Panc1 (cell line): ENCODE measurements around the gene GAPDH. TPM values are rescaled to one million over a fixed set of nuclear protein-coding genes. Genes with fewer than 3 reads are reported as not detected.
A peak's percentile ranks its signal among the peaks of the same experiment; 100 is the strongest.

ENCODE experiments used
- ATAC-seq: fragments of 200-7000 bp; cut with Tn5 transposase; 2 replicates; pipeline ENCODE4 v1.9.1; 2020; ENCODE audit warnings: mild to moderate bottlenecking, moderate library complexity
- BruUV-seq: library from RNA; stranded (reverse); fragments of 400-500 nt; replicated peaks from 2 replicates; lab custom pipeline; 2021; lab: Mats Ljungman, UMichigan
- CTCF ChIA-PET: fragments of 300-600 bp; sonication (Branson Sonifier 250); formaldehyde crosslinking; loops from one replicate; lab custom pipeline; 2022; ENCODE audit warnings: antibody characterized with exemption; lab: Charles Lee
- POLR2A ChIA-PET: fragments of 300-600 bp; sonication (Branson Sonifier 250); formaldehyde crosslinking; loops from one replicate; lab custom pipeline; 2022; ENCODE audit warnings: antibody characterized with exemption; lab: Charles Lee
- DNase-seq: peaks from one replicate; pipeline ENCODE4 v3.0.0-alpha.2; 2010; ENCODE audit warnings: low read depth, low spot score
- H3K27ac ChIP-seq: 2 replicates; pipeline ENCODE4 v1.5.1; 2011; ENCODE audit warnings: mild to moderate bottlenecking, low read length, inconsistent platforms
- H3K27me3 ChIP-seq: fragments of 200-500 bp; sonication (Bioruptor generic); 2 replicates; pipeline ENCODE4 v1.6.0; 2014; ENCODE audit warnings: low read length, inconsistent platforms; ENCODE audit not compliant: control insufficient read depth, insufficient read depth
- H3K36me3 ChIP-seq: fragments of 200-500 bp; sonication (Bioruptor generic); 2 replicates; pipeline ENCODE4 v1.5.1; 2014; ENCODE audit warnings: inconsistent platforms, mild to moderate bottlenecking, low read length, moderate library complexity; ENCODE audit not compliant: control insufficient read depth, insufficient read depth
- H3K4me1 ChIP-seq: 2 replicates; pipeline ENCODE4 v1.5.1; 2011; ENCODE audit warnings: inconsistent platforms, mild to moderate bottlenecking, low read length, moderate library complexity; ENCODE audit not compliant: control insufficient read depth, insufficient read depth
- H3K4me3 ChIP-seq, 2 experiments: 2 replicates each; pipeline ENCODE4 v1.5.1; 2011 to 2012; ENCODE audit warnings: low read depth in 2 of 2, low read length in 2 of 2, mild to moderate bottlenecking in 2 of 2, inconsistent platforms in 1 of 2, moderate library complexity in 1 of 2
- H3K9me3 ChIP-seq: fragments of 200-500 bp; sonication (Bioruptor generic); 2 replicates; pipeline ENCODE4 v1.5.1; 2014; ENCODE audit warnings: low read depth, mild to moderate bottlenecking, inconsistent platforms, low read length, moderate library complexity; ENCODE audit not compliant: control insufficient read depth, insufficient read depth
- CTCF ChIP-seq: fragments of 450-650 bp; IDR thresholded peaks from 2 replicates; pipeline ENCODE4 v1.5.1; 2017; ENCODE audit warnings: mild to moderate bottlenecking
- POLR2AphosphoS5 ChIP-seq: IDR thresholded peaks from 2 replicates; pipeline ENCODE4 v1.6.1; 2012; ENCODE audit warnings: mild to moderate bottlenecking, low read depth, low read length, moderate library complexity
- REST ChIP-seq, 2 experiments: IDR thresholded peaks; 2 replicates each; pipeline ENCODE4 v1.6.1; 2011 to 2012; ENCODE audit warnings: low read depth in 2 of 2, control low read depth in 1 of 2, low read length in 1 of 2, mild to moderate bottlenecking in 1 of 2, moderate library complexity in 1 of 2; ENCODE audit not compliant: insufficient read depth in 1 of 2
- SIN3A ChIP-seq: IDR thresholded peaks from 2 replicates; pipeline ENCODE4 v1.6.1; 2012; ENCODE audit warnings: low read depth, mild to moderate bottlenecking, low read length, moderate library complexity, borderline replicate concordance; ENCODE audit not compliant: insufficient read depth
- TCF7L2 ChIP-seq: IDR thresholded peaks from 2 replicates; pipeline ENCODE4 v1.6.1; 2011; ENCODE audit warnings: mild to moderate bottlenecking, low read depth, low read length, inconsistent platforms
- in situ Hi-C: cut with HindIII; loops from 2 replicates; pipeline ENCODE4 v1.10.0; 2016; ENCODE audit warnings: low sequenced_read_pairs, low pct_unique_long_range_greater_than_20kb
- intact Hi-C: fragments of 100-400 bp; cut with micrococcal nuclease; formaldehyde crosslinking; loops from one replicate; pipeline ENCODE4 v1.10.0; 2022; ENCODE audit not compliant: unreplicated experiment
- total RNA-seq: library from RNA; stranded (reverse); gene quantifications from one replicate; pipeline ENCODE4 v1.2.1, GENCODE V29; 2021; ENCODE audit not compliant: unreplicated experiment

Gene GAPDH
- total RNA-seq, 1 experiment from 2014 or later: 2,912 TPM

- POLR2A ChIA-PET: interaction anchor here (0.6 to 0.9 kb wide), 2 partner anchors 23 to 154 kb away, joined by 3 read pairs; no protein-coding TSS in a partner anchor
- CTCF ChIA-PET: no interaction called here
- peak overlapping the region; percentile 77 to 86 for H3K4me3 ChIP-seq
- intact Hi-C loops: no loop called here
- no peak for ATAC-seq
- TF ChIP-seq POLR2AphosphoS5 (no peak; the same call in 1 of the 2 replicates), SIN3A (0 out of 2 replicates have a peak, but pooled peaks have one; percentile 19), REST (IDR thresholded peaks at IDR 0.05; ENCODE audit: insufficient read depth in 1 of 2, low read depth in 2 of 2, low read length in 1 of 2) (no peak)
- peak overlapping the region; percentile 89 for H3K27ac ChIP-seq
- BruUV-seq: no TSS peak
- H3K4me1 ChIP-seq: peaks cover 52% of the 10 kb centered on the region
- in situ Hi-C loops: no loop called here
- H3K36me3 ChIP-seq: peaks cover 11% of the 10 kb centered on the region
- H3K27me3 ChIP-seq: no peaks in the 10 kb centered on the region
- DNase-seq: no peak
- H3K9me3 ChIP-seq: no peaks in the 10 kb centered on the region
Measured at GRCh38 chr12:6534945-6535696, 804 bp downstream of the GAPDH start.

GRCh38 chr12:6535697-6535946 is 1.3 kb downstream of the GAPDH start:
- intact Hi-C loops: no loop called here
- ChIA-PET POLR2A (interaction anchor here (0.6 to 1.1 kb wide), 3 partner anchors 22 to 89 kb away, joined by 3 read pairs; no protein-coding TSS in a partner anchor), CTCF (no interaction called here)
- Histone ChIP-seq H3K36me3 (peaks cover 11% of the 10 kb centered on the region), H3K27me3 (no peaks in the 10 kb centered on the region), H3K4me1 (peaks cover 55% of the 10 kb centered on the region), H3K27ac (peak overlapping the region; percentile 89), H3K9me3 (no peaks in the 10 kb centered on the region), H3K4me3 (peak overlapping the region; percentile 77 to 86)
- BruUV-seq: no TSS peak
- no peak for TF ChIP-seq CTCF
- no peak for TF ChIP-seq REST (IDR thresholded peaks at IDR 0.05; ENCODE audit: insufficient read depth in 1 of 2, low read depth in 2 of 2, low read length in 1 of 2)
- TF ChIP-seq TCF7L2: no peak
- TF ChIP-seq POLR2AphosphoS5: no peak; the same call in 1 of the 2 replicates
- no peak for TF ChIP-seq SIN3A
- DNase-seq: no peak
- ATAC-seq: no peak
- in situ Hi-C loops: no loop called here
